Cardiac fibroblast (primary cell): ENCODE results near the gene JPT2.
A peak's percentile ranks its signal among the peaks of the same experiment; 100 is the strongest.

Source experiments
- DNase-seq, 2 donors: peaks; one replicate each; pipeline versions ENCODE4 v3.0.0 to v3.0.0-alpha.2; 2010; ENCODE audit warnings: low read depth in 2 of 2
- H3K4me3 ChIP-seq, 2 donors: replicated peaks in 1 of 2; 1 replicate in 1 of 2; 2 replicates in 1 of 2; pipeline ENCODE4 v1.5.1; 2011; ENCODE audit warnings: low read depth in 2 of 2, low read length in 2 of 2, mild to moderate bottlenecking in 2 of 2, moderate library complexity in 1 of 2
- CTCF ChIP-seq: IDR thresholded peaks from one replicate; pipeline ENCODE4 v1.5.1; 2011; ENCODE audit warnings: low read depth, mild to moderate bottlenecking, low read length, inconsistent platforms

Gene JPT2

GRCh38 chr16:1641261-1641660 lies 36.8 kb upstream of the JPT2 start:
- no peak overlapping the region for H3K4me3 ChIP-seq
- no peak for DNase-seq
- TF ChIP-seq CTCF: no peak

- no peak overlapping the region for H3K4me3 ChIP-seq
- no peak for DNase-seq
- no peak for TF ChIP-seq CTCF
Measured at GRCh38 chr16:1642148-1642547, 35.9 kb upstream of the JPT2 start.

GRCh38 chr16:1642753-1643152 lies 35.3 kb upstream of the JPT2 start:
- TF ChIP-seq CTCF: no peak
- DNase-seq: no peak
- H3K4me3 ChIP-seq: no peak overlapping the region

GRCh38 chr16:1643521-1643920 lies 34.6 kb upstream of the JPT2 start:
- TF ChIP-seq CTCF: no peak
- no peak for DNase-seq
- no peak overlapping the region for H3K4me3 ChIP-seq

GRCh38 chr16:1645914-1646525 lies 32.1 kb upstream of the JPT2 start:
- no peak for TF ChIP-seq CTCF
- DNase-seq: peak in 1 of 2 donors; percentile 48
- H3K4me3 ChIP-seq: no peak overlapping the region

GRCh38 chr16:1647856-1648255 lies 30.2 kb upstream of the JPT2 start:
- no peak for DNase-seq
- TF ChIP-seq CTCF: no peak
- H3K4me3 ChIP-seq: no peak overlapping the region

GRCh38 chr16:1650131-1650530 lies 27.9 kb upstream of the JPT2 start:
- no peak overlapping the region for H3K4me3 ChIP-seq
- DNase-seq: no peak
- TF ChIP-seq CTCF: no peak
